GM12801 (cell line): ENCODE results near the gene PGF.

Experiments used
- TF ChIP-seq, protein P1 (sequence below): IDR thresholded peaks from one replicate; pipeline ENCODE4 v1.5.1; 2011; ENCODE audit warnings: control low read depth; ENCODE audit not compliant: insufficient read length; ENCODE audit errors: extremely low read depth

The PGF gene

DNA sequence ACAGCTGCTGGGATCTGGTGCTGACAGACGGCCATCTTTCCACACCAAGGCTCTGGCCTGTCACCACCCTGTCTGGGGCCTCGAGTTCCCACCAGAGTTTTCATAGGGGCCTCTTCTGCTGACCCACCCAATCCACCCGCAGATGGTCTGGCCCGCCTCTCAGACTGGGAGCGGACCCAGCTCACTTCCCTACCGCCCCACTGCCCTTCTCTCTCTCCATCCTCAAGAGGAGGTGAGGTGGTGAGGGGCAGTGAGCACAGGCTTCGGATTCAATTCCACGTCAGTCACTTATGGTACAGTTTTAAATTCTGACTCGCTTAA lies 20.1 kb downstream of the PGF start:
- TF ChIP-seq, protein P1, sequence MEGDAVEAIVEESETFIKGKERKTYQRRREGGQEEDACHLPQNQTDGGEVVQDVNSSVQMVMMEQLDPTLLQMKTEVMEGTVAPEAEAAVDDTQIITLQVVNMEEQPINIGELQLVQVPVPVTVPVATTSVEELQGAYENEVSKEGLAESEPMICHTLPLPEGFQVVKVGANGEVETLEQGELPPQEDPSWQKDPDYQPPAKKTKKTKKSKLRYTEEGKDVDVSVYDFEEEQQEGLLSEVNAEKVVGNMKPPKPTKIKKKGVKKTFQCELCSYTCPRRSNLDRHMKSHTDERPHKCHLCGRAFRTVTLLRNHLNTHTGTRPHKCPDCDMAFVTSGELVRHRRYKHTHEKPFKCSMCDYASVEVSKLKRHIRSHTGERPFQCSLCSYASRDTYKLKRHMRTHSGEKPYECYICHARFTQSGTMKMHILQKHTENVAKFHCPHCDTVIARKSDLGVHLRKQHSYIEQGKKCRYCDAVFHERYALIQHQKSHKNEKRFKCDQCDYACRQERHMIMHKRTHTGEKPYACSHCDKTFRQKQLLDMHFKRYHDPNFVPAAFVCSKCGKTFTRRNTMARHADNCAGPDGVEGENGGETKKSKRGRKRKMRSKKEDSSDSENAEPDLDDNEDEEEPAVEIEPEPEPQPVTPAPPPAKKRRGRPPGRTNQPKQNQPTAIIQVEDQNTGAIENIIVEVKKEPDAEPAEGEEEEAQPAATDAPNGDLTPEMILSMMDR = no peak

- TF ChIP-seq, protein P1 = no peak
Observed at GRCh38 chr14:74934476-74935359, 20.7 kb downstream of the PGF start.

GRCh38 chr14:74934041-74934440 lies 21.4 kb downstream of the PGF start:
- TF ChIP-seq, protein P1 = no peak

DNA sequence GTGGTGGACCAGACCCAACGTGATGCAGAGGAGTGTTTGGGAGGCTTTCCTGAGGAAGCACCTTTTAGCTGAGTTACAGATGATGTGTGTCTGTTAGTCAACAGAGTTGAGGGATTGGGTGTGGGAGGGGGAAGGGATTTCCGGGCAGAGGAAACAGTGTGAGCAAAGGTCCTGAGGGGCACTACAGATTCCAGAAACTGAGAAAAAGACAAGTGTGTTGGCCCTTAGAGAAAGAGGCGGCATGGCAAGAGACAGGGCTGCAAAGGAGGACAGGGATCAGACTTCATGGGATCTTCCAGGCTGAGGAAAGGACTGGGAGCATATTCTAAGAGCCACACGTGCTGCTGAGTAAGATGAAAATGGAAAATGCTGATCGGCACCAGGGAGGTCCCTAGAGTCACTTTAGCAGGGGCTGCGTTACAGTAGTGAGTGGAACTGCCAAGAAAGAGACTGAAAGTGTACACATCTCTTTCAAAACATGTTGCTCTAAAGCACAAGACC lies 22.9 kb downstream of the PGF start:
- TF ChIP-seq, protein P1 = no peak

- TF ChIP-seq, protein P1 = no peak
Observed at GRCh38 chr14:74929242-74929641, 26.2 kb downstream of the PGF start.

DNA sequence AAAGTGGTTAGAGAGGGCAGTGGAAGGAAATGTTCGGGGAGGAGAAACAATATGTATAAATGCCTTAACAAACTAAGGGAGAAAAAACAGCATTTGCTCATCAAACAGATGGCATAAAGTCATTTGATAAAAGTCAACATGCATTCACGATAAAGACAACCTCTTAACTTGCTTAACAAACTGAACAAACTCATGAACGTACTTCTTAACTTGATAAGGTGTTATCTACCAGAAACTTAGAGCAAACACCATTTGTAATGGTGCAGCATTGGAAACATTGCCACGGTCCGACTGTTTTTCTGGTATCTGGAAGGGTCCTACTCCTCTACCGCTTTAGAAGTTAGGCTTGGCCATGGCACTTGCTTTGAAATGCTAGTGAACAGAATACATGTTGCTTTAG lies 28.2 kb downstream of the PGF start:
- TF ChIP-seq, protein P1 = no peak

- TF ChIP-seq, protein P1 = no peak
Observed at GRCh38 chr14:74924061-74924460, 31.3 kb downstream of the PGF start.
